Neural crest cell (in vitro differentiated cells): ENCODE data around the gene UNC5B. TPM values are rescaled to one million over a fixed set of nuclear protein-coding genes. Genes with fewer than 3 reads are reported as not detected.

Source experiments
- DNase-seq: peaks from one replicate; pipeline ENCODE4 v3.0.0; 2021; ENCODE audit warnings: low read depth, mixed read lengths, low spot score
- H3K27ac Mint-ChIP-seq: one replicate; pipeline ENCODE4 v1.8.0; 2021; ENCODE audit warnings: mild to moderate bottlenecking, mixed read lengths; ENCODE audit not compliant: unreplicated experiment
- H3K27me3 Mint-ChIP-seq: 2 replicates; pipeline ENCODE4 v1.8.0; 2021; ENCODE audit warnings: low read depth, mild to moderate bottlenecking, mixed read lengths
- H3K36me3 Mint-ChIP-seq: 2 replicates; pipeline ENCODE4 v1.8.0; 2021; ENCODE audit warnings: low read depth, mild to moderate bottlenecking, mixed read lengths
- H3K4me1 Mint-ChIP-seq: 2 replicates; pipeline ENCODE4 v1.8.0; 2021; ENCODE audit warnings: mixed read lengths
- H3K4me3 Mint-ChIP-seq: one replicate; pipeline ENCODE4 v1.8.0; 2021; ENCODE audit warnings: mild to moderate bottlenecking, mixed read lengths
- H3K9me3 Mint-ChIP-seq: 2 replicates; pipeline ENCODE4 v1.8.0; 2021; ENCODE audit warnings: mixed read lengths
- CTCF ChIP-seq: fragments of 200-600 bp; sonication (generic); conservative IDR thresholded peaks from 2 replicates; pipeline ENCODE4 v1.5.0; 2021; ENCODE audit warnings: antibody characterized with exemption, mild to moderate bottlenecking
- total RNA-seq: library from RNA; stranded (reverse); gene quantifications from 2 replicates; pipeline ENCODE4 v1.2.1, GENCODE V29; 2021

The UNC5B gene
- total RNA-seq, 1 donor from 2014 or later: 1.3 TPM

GRCh38 chr10:71274901-71275796 is 62.8 kb downstream of the UNC5B start:
- H3K27ac Mint-ChIP-seq: no peak overlapping the region
- peaks cover 9% of the 10 kb centered on the region for H3K4me1 Mint-ChIP-seq
- no peak overlapping the region for H3K4me3 Mint-ChIP-seq

GRCh38 chr10:71276873-71277272 is 64.5 kb downstream of the UNC5B start:
- H3K4me3 Mint-ChIP-seq: no peak overlapping the region
- peaks cover 3% of the 10 kb centered on the region for H3K4me1 Mint-ChIP-seq
- no peaks in the 10 kb centered on the region for H3K9me3 Mint-ChIP-seq
- no peak for DNase-seq
- no peaks in the 10 kb centered on the region for H3K27me3 Mint-ChIP-seq
- TF ChIP-seq CTCF: no peak
- no peak overlapping the region for H3K27ac Mint-ChIP-seq
- no peaks in the 10 kb centered on the region for H3K36me3 Mint-ChIP-seq

More at GRCh38 chr10:71274901-71275796, 62.8 kb downstream of the UNC5B start:
- Mint-ChIP-seq H3K27me3 (no peaks in the 10 kb centered on the region), H3K36me3 (no peaks in the 10 kb centered on the region), H3K9me3 (no peaks in the 10 kb centered on the region)
- no peak for DNase-seq
- TF ChIP-seq CTCF: no peak

- H3K27me3 Mint-ChIP-seq: no peaks in the 10 kb centered on the region
- no peak overlapping the region for H3K4me3 Mint-ChIP-seq
- H3K36me3 Mint-ChIP-seq: no peaks in the 10 kb centered on the region
- H3K4me1 Mint-ChIP-seq: peaks cover 3% of the 10 kb centered on the region
- DNase-seq: no peak
- H3K27ac Mint-ChIP-seq: no peak overlapping the region
- TF ChIP-seq CTCF: no peak
- no peaks in the 10 kb centered on the region for H3K9me3 Mint-ChIP-seq
Observed at GRCh38 chr10:71277914-71278665, 65.7 kb downstream of the UNC5B start.

- H3K27me3 Mint-ChIP-seq: no peaks in the 10 kb centered on the region
- H3K36me3 Mint-ChIP-seq: no peaks in the 10 kb centered on the region
- no peaks in the 10 kb centered on the region for H3K9me3 Mint-ChIP-seq
- H3K27ac Mint-ChIP-seq: no peak overlapping the region
- H3K4me3 Mint-ChIP-seq: no peak overlapping the region
- H3K4me1 Mint-ChIP-seq: peaks cover 3% of the 10 kb centered on the region
- no peak for TF ChIP-seq CTCF
- no peak for DNase-seq
Observed at GRCh38 chr10:71278691-71279588, 66.6 kb downstream of the UNC5B start.

- peaks cover 3% of the 10 kb centered on the region for H3K4me1 Mint-ChIP-seq
Observed at GRCh38 chr10:71279590-71280170, 67.3 kb downstream of the UNC5B start.

More at GRCh38 chr10:71279590-71280170, 67.3 kb downstream of the UNC5B start:
- Mint-ChIP-seq H3K9me3 (no peaks in the 10 kb centered on the region), H3K27ac (no peak overlapping the region), H3K27me3 (no peaks in the 10 kb centered on the region), H3K4me3 (no peak overlapping the region), H3K36me3 (no peaks in the 10 kb centered on the region)
- no peak for DNase-seq
- TF ChIP-seq CTCF: no peak
